Measurements from ENCODE around the gene C4orf36. TPM values are rescaled to one million over a fixed set of nuclear protein-coding genes. Genes with fewer than 3 reads are reported as not detected.

C4orf36 gene
- total and polyA plus RNA-seq, 2 of the 8 experiments (the other 6 are each of a cell fraction or from before 2014, with no cell fraction given), result 1.2 to 1.5 TPM

- Histone ChIP-seq H3K23ac (ENCODE audit: insufficient read length) (no peak overlapping the region), H3K4ac (replicated peaks; ENCODE audit: insufficient read length, low read depth, low read length) (no peak overlapping the region), H3K9ac (replicated peaks in 1 of 4; ENCODE audit: extremely low read depth in 1 of 4, low read depth in 3 of 4, low read length in 3 of 4) (no peak overlapping the region), H4K8ac (ENCODE audit: extremely low read depth, insufficient read depth, low read length) (no peak overlapping the region), H3K4me2 (ENCODE audit: insufficient read depth in 1 of 2, low read depth in 2 of 2, low read length in 2 of 2) (no peak overlapping the region), H3K23me2 (ENCODE audit: low read depth, low read length) (no peaks in the 10 kb centered on the region), H3K36me3 (ENCODE audit: control insufficient read depth in 2 of 4, insufficient read depth in 4 of 4, low read length in 3 of 4) (no peaks in the 10 kb centered on the region), H2BK12ac (ENCODE audit: low read depth, low read length) (no peak overlapping the region), H3K14ac (ENCODE audit: insufficient read length) (no peak overlapping the region), H4K20me1 (replicated peaks in 1 of 2; ENCODE audit: control insufficient read depth in 1 of 2, insufficient read depth in 2 of 2, low read length in 2 of 2) (no peaks in the 10 kb centered on the region), H4K91ac (replicated peaks; ENCODE audit: insufficient read length, low read length) (no peak overlapping the region), H2AK5ac (ENCODE audit: low read depth, low read length) (no peak overlapping the region), H2BK15ac (ENCODE audit: low read length) (no peak overlapping the region), H2BK20ac (ENCODE audit: low read length) (no peak overlapping the region), H3K27me3 (replicated peaks in 1 of 4; ENCODE audit: control insufficient read depth in 3 of 4, extremely low read depth in 1 of 4, insufficient read depth in 3 of 4, low read length in 3 of 4) (no peaks in the 10 kb centered on the region), H3K4me3 (ENCODE audit: extremely low read depth in 1 of 4, insufficient read depth in 2 of 4, low read depth in 3 of 4, low read length in 4 of 4) (no peak overlapping the region), H3K79me1 (ENCODE audit: low read depth, low read length) (no peaks in the 10 kb centered on the region), H3K4me1 (replicated peaks in 1 of 4; ENCODE audit: control insufficient read depth in 3 of 4, insufficient read depth in 4 of 4, low read length in 3 of 4) (peaks cover 0 to 2% (median 0%) of the 10 kb centered on the region in 4 experiments; a peak in 1 of 7 replicates), H3K56ac (replicated peaks; ENCODE audit: insufficient read length, low read depth, low read length) (no peak overlapping the region), H3K9me3 (ENCODE audit: insufficient read depth in 2 of 2, low read depth in 1 of 2, low read length in 1 of 2) (no peaks in the 10 kb centered on the region), H3K79me2 (ENCODE audit: control insufficient read depth in 1 of 2, insufficient read depth in 2 of 2, low read length in 2 of 2) (no peaks in the 10 kb centered on the region), H2BK120ac (replicated peaks; ENCODE audit: low read depth, low read length) (no peak overlapping the region), H2AFZ (ENCODE audit: low read length) (no peak overlapping the region), H4K5ac (ENCODE audit: insufficient read length, low read depth, low read length) (no peak overlapping the region), H3K18ac (ENCODE audit: extremely low read depth, low read length) (no peak overlapping the region), H3K27ac (ENCODE audit: low read depth, low read length) (no peak overlapping the region), H2BK5ac (ENCODE audit: low read depth, low read length) (no peak overlapping the region)
- FAIRE-seq, result no peak
- 88% methylated on average over 3 of the region's 3 CpGs; no CpG with 5 or more reads in 1 of the 2 experiments for WGBS, 2 experiments (ENCODE audit: extremely low coverage in 1 of 2, insufficient coverage in 1 of 2, insufficient read length in 1 of 2, insufficient replicate concordance in 2 of 2, low coverage in 1 of 2, low lambda C conversion rate in 2 of 2, missing lambda C conversion rate in 1 of 2)
- CTCF ChIA-PET (ENCODE audit: partially characterized antibody), result interaction anchor here (0.7 to 1.1 kb wide), 2 partner anchors 10 to 965 kb away, joined by 3 read pairs; no protein-coding TSS in a partner anchor
- POLR2A ChIA-PET (ENCODE audit: partially characterized antibody), result no interaction called here
- no peak for DNase-seq (ENCODE audit: low read depth in 1 of 2, low spot score in 2 of 2)
- TF ChIP-seq HDAC6 (IDR thresholded peaks at IDR 0.05; ENCODE audit: low read depth, low read length) (no peak), CTCF (IDR thresholded peaks at IDR 0.05; ENCODE audit: control extremely low read depth in 1 of 3, insufficient read depth in 1 of 3, low read depth in 1 of 3, low read length in 3 of 3) (no peak), ATF2 (IDR thresholded peaks at IDR 0.05; ENCODE audit: low read length) (no peak), JUND (IDR thresholded peaks at IDR 0.05; ENCODE audit: low read length) (no peak), CEBPB (IDR thresholded peaks at IDR 0.05; ENCODE audit: low read depth, low read length) (no peak), SRF (IDR thresholded peaks at IDR 0.05; ENCODE audit: low read depth, low read length) (no peak), SAP30 (IDR thresholded peaks at IDR 0.05; ENCODE audit: insufficient read depth, insufficient replicate concordance, low read length) (no peak), SP4 (IDR thresholded peaks at IDR 0.05; ENCODE audit: low read length) (no peak), RNF2 (IDR thresholded peaks at IDR 0.05; ENCODE audit: borderline replicate concordance, low read depth, low read length, missing control alignments, poor library complexity, severe bottlenecking) (no peak), RBBP5 (IDR thresholded peaks at IDR 0.05; ENCODE audit: borderline replicate concordance, low read depth, low read length) (no peak)
These were observed 56.5 kb downstream of the C4orf36 start for GRCh38 chr4:86835677-86836076.

All from H1 (cell line).